Activated T-helper 17 cell treated with anti-CD3 and anti-CD28 coated beads, Interleukin-2, amount 50 U/mL, for 72 hours (primary cell): ENCODE results near the gene MTREX. TPM values are rescaled to one million over a fixed set of nuclear protein-coding genes. Genes with fewer than 3 reads are reported as not detected.

Experiments
- ATAC-seq: fragments of 150-1000 bp; cut with Tn5 transposase; replicated peaks from 2 replicates; pipeline ENCODE4 v1.10.0; 2021; ENCODE audit warnings: mild to moderate bottlenecking, moderate library complexity
- H3K27ac Mint-ChIP-seq: one replicate; pipeline ENCODE4 v1.8.0; 2022; ENCODE audit warnings: mixed read lengths
- H3K27me3 Mint-ChIP-seq: one replicate; pipeline ENCODE4 v1.8.0; 2022; ENCODE audit warnings: mixed read lengths
- H3K36me3 Mint-ChIP-seq: one replicate; pipeline ENCODE4 v1.8.0; 2022; ENCODE audit warnings: low read depth, mild to moderate bottlenecking, mixed read lengths
- H3K4me1 Mint-ChIP-seq: one replicate; pipeline ENCODE4 v1.8.0; 2022; ENCODE audit warnings: mixed read lengths
- H3K4me3 Mint-ChIP-seq: one replicate; pipeline ENCODE4 v1.8.0; 2022; ENCODE audit warnings: mild to moderate bottlenecking, mixed read lengths
- H3K9me3 Mint-ChIP-seq: one replicate; pipeline ENCODE4 v1.8.0; 2022; ENCODE audit warnings: mixed read lengths
- total RNA-seq, 2 donors: library from RNA; stranded (reverse); gene quantifications; one replicate each; pipeline ENCODE4 v1.2.3, GENCODE V29; 2022

MTREX gene
- total RNA-seq, 2 donors from 2014 or later: 74.1 to 88.5 TPM

DNA sequence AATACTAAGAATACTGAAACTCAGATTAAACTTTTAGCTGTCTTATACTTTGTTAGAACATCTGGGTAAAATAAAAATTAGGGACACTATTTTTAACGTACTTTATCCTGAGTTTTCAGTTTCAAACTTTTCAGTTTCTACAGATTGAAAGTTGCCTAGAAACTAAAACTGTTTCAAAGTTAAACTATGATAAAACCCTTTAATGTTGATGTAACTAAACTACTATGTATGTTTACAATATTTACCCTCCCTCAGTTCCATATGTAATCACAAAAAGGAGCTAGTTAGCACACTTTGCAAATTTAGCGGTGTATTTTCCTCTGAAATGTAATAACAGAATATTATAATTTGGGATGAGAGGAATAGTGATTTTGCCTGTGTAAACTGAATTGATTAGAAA, 105.9 kb downstream of the MTREX start:
- Mint-ChIP-seq H3K4me3 (no peak overlapping the region), H3K36me3 (peaks cover 92% of the 10 kb centered on the region), H3K27ac (no peak overlapping the region), H3K9me3 (no peaks in the 10 kb centered on the region), H3K4me1 (peaks cover 4% of the 10 kb centered on the region), H3K27me3 (no peaks in the 10 kb centered on the region)
- ATAC-seq: no peak

DNA sequence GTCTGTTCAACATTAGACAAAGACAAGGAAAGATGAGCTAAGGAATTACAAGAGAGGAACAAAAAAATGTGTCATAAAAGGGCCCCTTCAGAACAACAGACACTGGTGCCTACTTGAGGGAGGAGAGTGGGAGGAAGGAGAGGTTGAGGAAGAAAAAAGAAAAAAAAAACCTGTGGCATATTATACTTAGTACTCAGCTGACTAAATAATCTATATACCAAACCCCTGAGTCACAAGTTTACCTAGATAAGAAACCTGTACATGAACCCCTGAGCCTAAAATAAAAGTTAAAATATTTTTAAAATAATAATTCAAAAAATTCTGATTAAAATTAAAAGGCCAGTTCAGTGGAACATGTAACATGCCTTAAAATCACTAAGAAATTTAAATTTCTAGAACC, 107.3 kb downstream of the MTREX start:
- Mint-ChIP-seq H3K27me3 (no peaks in the 10 kb centered on the region), H3K4me3 (no peak overlapping the region), H3K27ac (peak overlapping the region; percentile 15), H3K36me3 (peaks cover 94% of the 10 kb centered on the region), H3K9me3 (no peaks in the 10 kb centered on the region), H3K4me1 (peaks cover 4% of the 10 kb centered on the region)
- ATAC-seq: peak; percentile 21

DNA sequence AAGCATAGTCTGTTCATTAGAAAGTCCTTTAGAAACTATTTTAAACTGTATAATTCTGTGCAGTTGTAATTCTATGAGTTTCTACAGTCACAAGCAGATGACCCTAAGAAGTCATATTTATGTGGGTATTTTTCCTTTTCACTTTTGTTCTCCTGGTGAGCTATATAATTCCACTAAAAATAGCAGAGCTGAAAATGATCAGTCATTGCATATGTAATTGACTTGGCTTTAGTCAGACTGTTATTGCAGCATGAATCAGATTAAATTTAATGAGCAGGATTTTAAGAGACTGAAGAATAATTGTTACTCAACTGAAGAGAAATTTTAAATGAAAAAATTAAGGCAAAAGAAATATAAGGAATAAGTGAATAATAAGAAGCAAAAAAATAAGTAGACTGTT, 108.5 kb downstream of the MTREX start:
- peaks cover 15% of the 10 kb centered on the region for H3K4me1 Mint-ChIP-seq

DNA sequence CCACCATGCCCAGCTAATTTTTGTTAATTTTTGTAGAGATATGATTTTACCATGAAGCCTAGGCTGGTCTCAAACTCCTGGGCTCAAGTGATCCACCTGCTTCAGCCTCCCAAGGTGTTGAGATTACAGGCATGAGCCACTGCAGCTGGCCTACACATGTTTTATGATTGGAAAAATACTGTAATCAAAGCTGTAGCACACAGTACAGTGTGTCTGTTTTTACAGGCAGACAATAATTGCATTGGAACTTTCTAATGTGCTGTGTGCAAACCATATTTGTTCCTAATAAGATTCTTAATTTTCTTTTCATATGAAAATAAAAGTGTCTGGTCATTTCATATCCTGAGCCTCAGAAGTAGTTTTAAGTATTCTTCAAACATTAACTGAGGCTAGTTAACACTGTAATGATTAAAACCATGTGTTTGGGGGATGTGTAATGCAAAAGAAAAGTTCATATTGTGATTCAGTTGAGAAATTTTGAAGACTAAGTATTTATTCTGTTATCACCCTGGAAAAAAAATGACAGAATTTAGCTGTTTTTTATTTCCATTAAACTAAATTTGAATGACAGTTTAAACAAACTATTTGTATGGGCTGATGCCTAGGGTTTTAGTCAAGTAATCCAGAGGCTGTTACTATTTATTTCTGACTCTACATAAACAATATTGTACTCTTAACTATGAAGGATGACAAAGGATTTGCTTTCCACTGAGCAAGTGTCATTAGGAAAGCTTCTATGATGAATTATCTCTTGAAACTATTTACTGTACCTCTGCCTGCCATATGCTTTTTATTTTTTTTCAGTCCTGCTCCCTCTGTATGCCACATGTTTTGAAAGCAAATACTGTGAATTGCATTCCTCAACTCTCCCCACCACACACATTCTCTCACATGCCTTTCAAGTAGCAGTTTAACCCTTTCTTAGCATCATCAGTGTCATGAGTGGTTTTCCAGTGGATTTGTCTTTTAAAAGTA, 111.5 kb downstream of the MTREX start:
- peaks cover 96% of the 10 kb centered on the region for H3K36me3 Mint-ChIP-seq

More for the DNA sequence above, 108.5 kb downstream of the MTREX start:
- Mint-ChIP-seq H3K27me3 (no peaks in the 10 kb centered on the region), H3K27ac (no peak overlapping the region), H3K36me3 (peaks cover 94% of the 10 kb centered on the region), H3K9me3 (no peaks in the 10 kb centered on the region), H3K4me3 (no peak overlapping the region)
- no peak for ATAC-seq

DNA sequence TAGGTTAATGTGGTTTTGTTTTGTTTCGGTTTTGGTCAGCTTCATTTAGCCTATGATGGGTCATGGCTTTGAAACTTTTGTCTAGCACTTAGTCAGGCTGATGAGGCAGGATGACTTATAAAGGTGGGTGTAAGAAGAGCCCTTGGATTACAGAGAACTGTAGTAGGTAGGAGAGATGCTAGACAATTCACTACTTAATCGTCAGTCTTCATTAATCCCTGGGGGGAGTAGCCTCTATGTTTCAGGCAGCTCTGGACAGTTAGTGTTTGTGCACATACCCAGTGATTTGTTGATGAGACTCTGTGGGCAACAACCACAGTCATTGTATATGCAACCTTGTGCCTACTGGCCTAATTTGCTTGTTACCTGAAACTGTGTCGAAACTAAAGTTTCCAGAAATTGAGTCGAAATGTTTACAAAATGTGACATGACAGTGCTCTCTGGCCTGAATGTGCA, 113.3 kb downstream of the MTREX start:
- Mint-ChIP-seq H3K27ac (peak overlapping the region; percentile 14), H3K36me3 (peaks cover 96% of the 10 kb centered on the region), H3K9me3 (no peaks in the 10 kb centered on the region), H3K4me3 (peak overlapping the region; percentile 52), H3K4me1 (peaks cover 15% of the 10 kb centered on the region), H3K27me3 (no peaks in the 10 kb centered on the region)
- ATAC-seq: peak; percentile 97

More for the DNA sequence above, 111.5 kb downstream of the MTREX start:
- no peaks in the 10 kb centered on the region for H3K27me3 Mint-ChIP-seq
- no peak overlapping the region for H3K27ac Mint-ChIP-seq
- no peak for ATAC-seq
- peaks cover 20% of the 10 kb centered on the region for H3K4me1 Mint-ChIP-seq
- H3K9me3 Mint-ChIP-seq: no peaks in the 10 kb centered on the region
- H3K4me3 Mint-ChIP-seq: no peak overlapping the region

DNA sequence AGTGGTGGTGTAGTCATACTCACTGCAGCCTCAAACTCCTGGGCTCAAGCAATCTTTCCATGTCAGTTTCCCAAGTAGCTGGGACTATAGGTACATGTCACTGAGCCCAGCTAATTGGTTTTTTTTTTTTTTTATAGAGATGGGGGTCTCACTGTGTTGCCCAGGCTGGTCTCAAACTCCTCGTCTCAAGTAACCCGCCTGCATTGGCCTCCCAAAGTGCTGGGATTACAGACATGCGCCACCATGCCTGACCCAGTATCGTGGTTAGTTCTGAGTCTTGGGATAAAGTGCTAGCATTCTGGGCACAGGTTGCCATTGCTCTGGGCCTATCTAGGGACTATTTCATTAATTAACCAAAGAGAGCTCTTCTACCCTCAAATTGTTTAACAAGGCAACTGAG, 118.7 kb downstream of the MTREX start:
- ATAC-seq: no peak
- Mint-ChIP-seq H3K4me3 (no peak overlapping the region), H3K27ac (no peak overlapping the region), H3K4me1 (peaks cover 3% of the 10 kb centered on the region), H3K36me3 (peaks cover 100% of the 10 kb centered on the region), H3K9me3 (peaks cover 10% of the 10 kb centered on the region), H3K27me3 (no peaks in the 10 kb centered on the region)

DNA sequence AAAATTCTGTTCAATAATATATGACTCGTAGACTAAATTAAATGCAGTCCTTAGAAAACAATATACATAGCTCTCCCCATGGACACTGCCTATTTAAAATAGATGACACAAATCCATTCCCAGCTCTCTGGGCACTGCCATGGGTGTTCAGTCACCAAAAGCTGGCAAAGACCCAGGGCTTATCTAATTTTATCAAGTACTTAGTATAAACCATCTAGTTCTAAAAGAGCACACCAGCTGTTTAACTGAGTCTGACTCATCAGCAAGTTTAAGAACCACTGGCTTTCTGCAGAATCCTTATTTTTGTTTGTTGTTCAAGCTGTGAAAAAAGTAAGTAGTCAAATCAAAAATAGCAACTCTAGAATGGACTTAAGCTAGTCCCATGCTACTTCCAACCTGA, 119.4 kb downstream of the MTREX start:
- H3K36me3 Mint-ChIP-seq: peaks cover 97% of the 10 kb centered on the region
- no peaks in the 10 kb centered on the region for H3K4me1 Mint-ChIP-seq
- no peak for ATAC-seq
- no peak overlapping the region for H3K27ac Mint-ChIP-seq
- peaks cover 13% of the 10 kb centered on the region for H3K9me3 Mint-ChIP-seq
- no peak overlapping the region for H3K4me3 Mint-ChIP-seq
- H3K27me3 Mint-ChIP-seq: no peaks in the 10 kb centered on the region

DNA sequence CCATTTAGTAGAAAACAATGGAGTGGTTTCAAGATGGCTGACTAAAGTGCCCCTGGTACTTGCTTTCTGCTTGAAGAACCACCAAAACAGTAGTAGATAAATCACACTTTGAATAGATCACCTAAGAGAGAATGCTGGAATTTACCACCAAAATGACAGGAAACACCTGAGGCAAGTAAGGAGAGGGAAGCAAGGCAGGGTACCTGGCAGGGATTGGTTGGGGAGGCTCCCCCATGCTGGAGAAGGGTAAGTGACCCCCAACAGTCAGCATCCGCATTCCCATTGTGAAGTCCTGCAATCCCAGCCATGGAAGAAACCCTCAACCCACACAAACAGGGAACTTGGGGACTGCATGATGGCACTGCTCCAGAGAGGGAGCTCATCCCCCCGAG, 121.4 kb downstream of the MTREX start:
- peaks cover 82% of the 10 kb centered on the region for H3K36me3 Mint-ChIP-seq
- H3K9me3 Mint-ChIP-seq: peaks cover 19% of the 10 kb centered on the region
- H3K4me3 Mint-ChIP-seq: no peak overlapping the region
- H3K27me3 Mint-ChIP-seq: no peaks in the 10 kb centered on the region
- ATAC-seq: no peak
- H3K27ac Mint-ChIP-seq: no peak overlapping the region
- no peaks in the 10 kb centered on the region for H3K4me1 Mint-ChIP-seq

DNA sequence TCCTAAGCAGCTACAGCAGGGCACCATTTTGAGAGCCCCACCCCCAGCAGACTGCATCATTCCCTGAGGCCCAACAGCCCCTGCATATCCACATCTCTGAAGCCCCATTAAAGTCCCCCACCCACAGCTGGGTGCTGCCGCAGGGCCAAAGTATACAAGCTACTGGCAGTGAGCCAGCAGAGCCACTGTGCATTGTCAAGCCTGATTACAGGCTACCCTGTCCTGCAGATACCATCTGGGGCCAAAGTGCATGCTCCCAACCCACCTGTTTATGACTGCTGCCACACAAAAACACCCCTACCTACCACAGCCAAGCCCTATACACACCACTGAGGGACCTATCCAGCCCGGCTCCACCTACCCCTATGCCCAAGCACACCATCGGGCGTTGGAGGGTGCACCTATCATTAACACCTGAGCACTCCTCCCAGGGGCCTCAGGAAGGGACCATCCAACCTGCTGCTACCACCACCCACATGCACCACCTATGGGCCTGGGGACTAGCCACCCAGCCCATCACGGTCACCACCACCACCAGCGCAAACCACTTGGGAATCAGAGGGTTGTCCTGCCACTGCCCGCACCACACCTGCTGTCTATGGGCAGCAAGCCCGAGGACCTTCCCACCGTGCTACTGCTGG, 121.9 kb downstream of the MTREX start:
- Mint-ChIP-seq H3K4me1 (no peaks in the 10 kb centered on the region), H3K36me3 (peaks cover 82% of the 10 kb centered on the region), H3K27me3 (no peaks in the 10 kb centered on the region), H3K27ac (no peak overlapping the region), H3K4me3 (no peak overlapping the region), H3K9me3 (peaks cover 24% of the 10 kb centered on the region)
- ATAC-seq: no peak

DNA sequence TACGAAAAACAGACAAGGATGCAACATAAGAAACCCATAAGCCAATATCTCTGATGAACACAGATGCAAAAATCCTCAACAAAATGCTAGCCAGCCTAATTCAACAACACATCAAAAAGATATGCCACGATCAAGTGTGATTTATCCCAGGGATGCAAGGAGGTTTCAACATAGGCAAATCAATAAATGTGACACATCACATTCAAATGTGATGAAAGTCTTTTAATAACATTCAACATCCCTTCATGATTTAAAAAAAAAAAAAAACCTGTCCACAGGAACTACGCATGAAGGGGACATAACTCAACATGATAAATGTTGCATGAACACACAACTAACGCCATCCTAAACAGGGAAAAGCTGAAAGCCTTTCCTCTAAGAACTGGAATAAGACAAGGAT, 124.8 kb downstream of the MTREX start:
- Mint-ChIP-seq H3K4me3 (no peak overlapping the region), H3K36me3 (peaks cover 73% of the 10 kb centered on the region), H3K27ac (no peak overlapping the region), H3K9me3 (peaks cover 42% of the 10 kb centered on the region), H3K27me3 (no peaks in the 10 kb centered on the region), H3K4me1 (peaks cover under 1% of the 10 kb centered on the region)
- ATAC-seq: no peak

DNA sequence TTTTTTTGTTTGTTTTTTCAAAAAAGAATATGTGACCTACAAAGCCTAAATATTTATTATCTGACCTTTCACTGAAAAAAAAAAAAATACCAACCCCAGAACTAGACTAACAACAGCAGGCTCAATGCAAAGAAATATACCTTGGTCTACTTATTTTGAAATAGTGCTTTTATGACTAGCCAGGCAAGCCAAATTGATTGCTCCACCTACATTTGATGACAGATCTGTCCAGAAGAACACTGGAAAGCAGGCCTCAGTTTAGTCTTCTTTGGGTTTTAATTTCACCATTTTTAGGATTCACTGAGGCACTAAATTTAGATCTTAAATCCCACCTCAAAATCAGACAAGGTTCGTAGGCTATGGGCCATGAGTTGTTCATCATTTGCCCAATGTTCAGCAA, 129.7 kb downstream of the MTREX start:
- no peak for ATAC-seq
- Mint-ChIP-seq H3K27me3 (no peaks in the 10 kb centered on the region), H3K4me3 (no peak overlapping the region), H3K27ac (no peak overlapping the region), H3K36me3 (peaks cover 30% of the 10 kb centered on the region), H3K4me1 (peaks cover 27% of the 10 kb centered on the region), H3K9me3 (peaks cover 26% of the 10 kb centered on the region)

DNA sequence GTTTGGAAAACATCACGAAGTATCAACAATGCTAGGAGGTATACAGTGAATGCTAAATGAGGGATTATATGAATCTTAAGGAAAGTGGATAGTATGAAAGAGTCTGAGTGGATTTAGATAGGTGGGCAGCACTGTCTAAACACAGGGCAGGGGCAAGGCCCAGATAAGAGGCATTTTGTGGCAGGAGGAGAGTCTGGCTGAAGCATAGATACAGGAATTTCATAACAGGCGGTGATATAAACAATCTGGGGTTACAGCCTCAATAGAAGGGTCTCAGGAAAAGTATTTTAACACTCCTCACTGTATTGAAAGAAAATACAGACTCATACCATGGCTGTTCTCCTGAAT, 130.0 kb downstream of the MTREX start:
- Mint-ChIP-seq H3K36me3 (peaks cover 30% of the 10 kb centered on the region), H3K4me1 (peaks cover 27% of the 10 kb centered on the region), H3K4me3 (no peak overlapping the region), H3K9me3 (peaks cover 22% of the 10 kb centered on the region), H3K27ac (peak overlapping the region; percentile 0), H3K27me3 (no peaks in the 10 kb centered on the region)
- no peak for ATAC-seq

DNA sequence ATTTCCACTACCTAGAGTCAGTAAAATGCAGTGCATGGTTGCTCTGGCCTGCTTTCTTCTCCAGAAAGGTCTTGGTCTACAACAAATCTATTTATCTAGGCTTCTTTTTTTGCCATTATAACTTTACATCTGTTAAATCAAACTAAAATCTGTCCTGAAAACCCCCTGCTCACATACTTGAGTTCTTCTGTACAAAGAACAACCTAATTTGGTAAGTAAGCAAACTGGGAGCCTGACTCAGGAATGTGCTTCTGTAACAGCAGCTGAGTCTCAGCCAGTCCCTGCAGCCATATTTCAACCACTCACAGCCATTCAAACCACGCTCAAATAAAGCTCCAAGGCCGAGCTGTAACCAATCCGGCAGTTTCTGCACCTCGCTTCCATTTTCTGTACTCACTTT, 131.2 kb downstream of the MTREX start:
- H3K4me1 Mint-ChIP-seq: peaks cover 27% of the 10 kb centered on the region
- H3K27ac Mint-ChIP-seq: peak overlapping the region; percentile 37
- ATAC-seq: no peak
- H3K27me3 Mint-ChIP-seq: no peaks in the 10 kb centered on the region
- H3K36me3 Mint-ChIP-seq: peaks cover 26% of the 10 kb centered on the region
- H3K4me3 Mint-ChIP-seq: no peak overlapping the region
- H3K9me3 Mint-ChIP-seq: peaks cover 22% of the 10 kb centered on the region

DNA sequence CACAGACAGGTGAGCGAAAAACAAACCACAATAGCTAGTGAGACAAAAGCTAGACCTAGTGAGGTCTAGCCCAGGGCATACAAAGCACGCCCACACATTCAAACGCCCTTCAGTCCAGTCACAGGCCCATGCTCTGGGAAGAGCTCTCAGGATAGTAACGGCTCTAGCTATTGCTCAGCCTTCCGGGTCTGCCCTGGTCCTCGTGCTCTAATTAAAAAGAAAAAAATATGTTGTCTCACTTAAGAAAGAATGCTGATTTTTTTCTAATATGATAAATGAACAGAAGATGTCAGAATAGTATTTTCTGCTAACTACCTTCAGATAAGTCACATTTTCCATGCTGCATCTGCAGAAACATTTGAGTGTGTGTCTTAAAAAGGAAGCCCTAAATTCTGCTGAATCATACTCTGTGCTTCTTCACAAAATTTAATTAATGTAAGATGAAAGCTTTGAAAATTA, 132.4 kb downstream of the MTREX start:
- peaks cover 14% of the 10 kb centered on the region for H3K36me3 Mint-ChIP-seq
- H3K4me1 Mint-ChIP-seq: peaks cover 27% of the 10 kb centered on the region
- H3K27me3 Mint-ChIP-seq: no peaks in the 10 kb centered on the region
- ATAC-seq: peak; percentile 87
- peaks cover 12% of the 10 kb centered on the region for H3K9me3 Mint-ChIP-seq
- peak overlapping the region; percentile 52 for H3K4me3 Mint-ChIP-seq
- peak overlapping the region; percentile 37 for H3K27ac Mint-ChIP-seq
